ENCODE measurements around the gene ATP8B4.

GRCh38 chr15:49934487-49934886 lies 184.5 kb downstream of the ATP8B4 start:
- TF ChIP-seq ATF3 (IDR thresholded peaks at IDR 0.05) (no peak), FOXA1 (IDR thresholded peaks at IDR 0.05) (no peak), JUND (IDR thresholded peaks at IDR 0.05) (no peak), GABPA (IDR thresholded peaks at IDR 0.05 in 1 of 2, conservative IDR thresholded peaks at IDR 0.05 in 1 of 2) (no peak), RAD21 (IDR thresholded peaks at IDR 0.05) (no peak)

Data from liver (tissue), 2 donors.